MM.1S (cell line): ENCODE measurements around the gene RCVRN.

Experiments
- CTCF ChIP-seq: fragments of 300-600 bp; sonication (generic); IDR thresholded peaks from 2 replicates; pipeline ENCODE4 v1.5.1; 2016; ENCODE audit warnings: antibody characterized with exemption, low read length, mixed read lengths
- EZH2 ChIP-seq: fragments of 300-600 bp; sonication (generic); optimal IDR thresholded peaks from 2 replicates; pipeline ENCODE3; 2017; ENCODE audit warnings: low read depth, mild to moderate bottlenecking, antibody characterized with exemption, low read length, mixed read lengths
- EZH2phosphoT487 ChIP-seq: fragments of 300-600 bp; sonication (generic); IDR thresholded peaks from 2 replicates; pipeline ENCODE4 v1.6.1; 2018; ENCODE audit warnings: antibody characterized with exemption, low read length

- TF ChIP-seq CTCF: no peak
- TF ChIP-seq EZH2phosphoT487: no peak
- no peak for TF ChIP-seq EZH2
These were observed 3.0 kb downstream of the RCVRN start for GRCh38 chr17:9902120-9902519.
